GM15510 (cell line): ENCODE data around the gene COLGALT1.

Experiments
- POLR2A ChIP-seq: IDR thresholded peaks from 3 replicates; pipeline ENCODE4 v1.6.1; 2011; ENCODE audit warnings: borderline replicate concordance; ENCODE audit not compliant: insufficient read length; ENCODE audit errors: extremely low read depth

COLGALT1 gene

GRCh38 chr19:17572638-17573037 is 17.2 kb downstream of the COLGALT1 start:
- no peak for TF ChIP-seq POLR2A

- no peak for TF ChIP-seq POLR2A
These were observed 20.7 kb downstream of the COLGALT1 start for GRCh38 chr19:17575871-17576757.

- no peak for TF ChIP-seq POLR2A
These were observed 21.5 kb downstream of the COLGALT1 start for GRCh38 chr19:17576758-17577456.

- TF ChIP-seq POLR2A = no peak
These were observed 22.1 kb downstream of the COLGALT1 start for GRCh38 chr19:17577457-17578097.

- no peak for TF ChIP-seq POLR2A
These were observed 24.3 kb downstream of the COLGALT1 start for GRCh38 chr19:17579661-17580244.

- TF ChIP-seq POLR2A = no peak
These were observed 25.2 kb downstream of the COLGALT1 start for GRCh38 chr19:17580470-17581144.

- no peak for TF ChIP-seq POLR2A
These were observed 25.9 kb downstream of the COLGALT1 start for GRCh38 chr19:17581211-17581874.

GRCh38 chr19:17582613-17583012 is 27.2 kb downstream of the COLGALT1 start:
- no peak for TF ChIP-seq POLR2A

- no peak for TF ChIP-seq POLR2A
These were observed 28.7 kb downstream of the COLGALT1 start for GRCh38 chr19:17584132-17584531.

- TF ChIP-seq POLR2A = no peak
These were observed 35.4 kb downstream of the COLGALT1 start for GRCh38 chr19:17590866-17591265.

- no peak for TF ChIP-seq POLR2A
These were observed 43.5 kb downstream of the COLGALT1 start for GRCh38 chr19:17598953-17599352.

- no peak for TF ChIP-seq POLR2A
These were observed 44.3 kb downstream of the COLGALT1 start for GRCh38 chr19:17599780-17600179.

GRCh38 chr19:17601683-17602082 is 46.2 kb downstream of the COLGALT1 start:
- TF ChIP-seq POLR2A = no peak

GRCh38 chr19:17602217-17602616 is 46.8 kb downstream of the COLGALT1 start:
- TF ChIP-seq POLR2A = no peak
